GM18517 (cell line): ENCODE measurements around the gene OR2V2.
A peak's percentile ranks its signal among the peaks of the same experiment; 100 is the strongest.

Experiments used
- ATAC-seq: cut with Tn5 transposase; IDR thresholded peaks from one replicate; pipeline ENCODE4 v1.9.1; 2021; ENCODE audit warnings: mild to moderate bottlenecking, moderate library complexity; ENCODE audit not compliant: unreplicated experiment

The OR2V2 gene

DNA sequence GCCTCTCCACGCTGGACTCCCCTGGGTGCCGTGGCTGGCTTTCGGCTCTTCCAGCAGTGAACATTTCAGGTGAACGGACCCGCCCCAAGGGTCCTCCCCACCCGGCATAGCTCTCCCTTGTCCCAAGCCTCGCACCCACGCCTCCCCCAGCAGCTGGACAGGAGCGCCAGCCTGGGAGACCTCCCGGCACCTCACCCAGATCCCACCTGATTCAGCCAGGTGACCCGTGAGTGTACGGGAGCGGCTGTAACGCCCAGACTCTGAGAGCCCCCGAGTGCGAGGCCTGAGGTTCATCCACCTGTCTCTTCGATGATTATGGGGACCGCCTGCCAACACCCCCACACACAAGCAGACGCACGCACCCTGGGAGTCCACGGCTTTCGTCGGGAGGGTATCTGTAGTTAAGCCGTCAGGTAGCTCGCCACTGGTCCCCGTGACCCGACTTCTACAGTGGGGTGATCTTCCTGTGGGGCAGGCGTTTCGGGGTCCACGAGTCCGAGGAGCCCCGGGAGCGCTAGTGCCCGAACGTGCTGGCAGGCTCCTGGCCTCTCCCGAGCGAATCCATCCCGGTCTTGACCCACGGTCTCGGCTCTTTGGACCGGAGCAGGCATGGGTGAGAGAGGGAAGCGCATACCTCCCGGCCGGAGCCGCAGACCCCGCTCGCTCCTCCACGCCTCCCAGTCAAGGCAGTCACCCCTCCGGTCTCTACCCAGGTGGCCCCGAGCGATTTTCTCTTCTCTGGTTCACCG is 42.8 kb downstream of the OR2V2 start:
- no peak for ATAC-seq

DNA sequence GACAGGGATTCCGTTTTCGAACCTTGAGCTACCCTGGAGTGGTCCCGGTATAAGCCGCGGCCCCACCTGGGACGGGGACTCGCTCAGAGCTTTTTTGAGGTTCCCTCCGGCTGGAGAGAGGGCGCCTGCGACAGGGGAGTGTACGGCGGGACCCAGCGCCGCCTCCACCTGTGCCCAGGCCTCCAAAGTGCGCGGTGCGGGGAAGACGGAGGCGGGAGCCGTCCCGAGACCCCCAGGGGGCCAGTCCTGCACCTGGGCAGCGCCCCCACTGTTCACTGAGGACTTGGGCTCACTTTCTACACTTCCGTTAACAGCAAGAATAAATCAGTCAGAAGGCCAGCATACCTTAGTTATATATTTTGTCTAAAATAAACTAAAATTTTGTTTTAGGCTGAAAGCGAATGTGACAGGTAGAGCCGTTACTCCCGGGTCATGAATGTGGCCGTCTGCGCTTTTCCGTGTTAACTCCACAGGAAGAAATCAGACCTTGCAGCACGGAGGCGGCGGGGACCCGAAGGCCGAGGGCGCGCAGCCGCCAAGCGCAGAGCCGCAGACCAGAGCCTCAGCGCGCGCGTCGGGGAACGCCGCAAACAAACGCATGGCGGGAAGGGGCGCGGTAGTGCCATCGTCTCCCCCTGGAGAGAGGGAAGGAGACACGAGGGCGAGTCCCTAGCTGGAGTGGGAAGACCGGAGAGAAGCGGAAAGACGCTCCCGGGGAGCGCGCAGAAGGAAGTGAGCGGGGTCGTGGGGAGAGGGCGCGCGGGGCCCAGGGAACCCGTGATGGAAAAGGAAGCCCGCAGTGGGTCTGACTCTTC is 43.5 kb downstream of the OR2V2 start:
- ATAC-seq = no peak

DNA sequence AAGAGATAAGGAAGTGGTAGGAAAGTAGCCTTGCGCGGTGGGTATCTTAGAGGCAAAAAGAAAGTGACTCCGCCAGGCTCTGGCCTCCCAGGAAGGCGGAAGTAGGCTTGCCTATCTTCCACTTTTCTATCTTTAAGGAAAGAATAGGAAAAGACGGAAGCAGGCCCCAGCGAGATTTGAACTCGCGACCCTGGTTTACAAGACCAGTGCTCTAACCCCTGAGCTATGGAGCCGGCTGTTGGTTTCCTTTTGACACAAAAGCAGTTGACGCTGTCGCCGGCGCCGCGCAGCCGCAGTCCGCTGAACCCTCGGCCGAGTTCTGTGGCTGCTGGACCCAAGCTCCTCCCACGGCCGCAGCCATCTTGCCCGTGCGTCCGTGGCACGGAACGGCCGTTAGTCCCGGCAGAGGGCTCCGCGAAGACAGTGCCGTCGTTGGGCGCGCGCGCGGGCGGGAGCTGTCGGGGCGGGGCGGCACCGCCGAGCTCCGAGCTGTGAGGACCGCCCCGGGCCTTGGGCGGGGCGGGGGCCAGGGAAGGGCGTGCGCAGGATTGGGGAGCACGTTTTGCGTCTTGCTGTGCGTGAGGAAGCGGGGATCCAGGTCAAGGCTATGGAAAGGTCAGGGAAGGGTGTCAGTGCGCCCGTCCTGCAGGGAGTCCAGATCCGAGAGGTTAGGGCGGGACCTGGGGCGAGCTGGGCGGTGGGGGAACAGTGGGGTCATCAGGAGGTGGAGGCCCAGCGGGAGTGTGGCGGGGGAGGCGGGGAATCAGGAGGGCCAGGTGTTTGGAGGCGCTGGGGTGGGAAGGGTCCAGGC is 44.3 kb downstream of the OR2V2 start:
- ATAC-seq = peak; percentile 44

DNA sequence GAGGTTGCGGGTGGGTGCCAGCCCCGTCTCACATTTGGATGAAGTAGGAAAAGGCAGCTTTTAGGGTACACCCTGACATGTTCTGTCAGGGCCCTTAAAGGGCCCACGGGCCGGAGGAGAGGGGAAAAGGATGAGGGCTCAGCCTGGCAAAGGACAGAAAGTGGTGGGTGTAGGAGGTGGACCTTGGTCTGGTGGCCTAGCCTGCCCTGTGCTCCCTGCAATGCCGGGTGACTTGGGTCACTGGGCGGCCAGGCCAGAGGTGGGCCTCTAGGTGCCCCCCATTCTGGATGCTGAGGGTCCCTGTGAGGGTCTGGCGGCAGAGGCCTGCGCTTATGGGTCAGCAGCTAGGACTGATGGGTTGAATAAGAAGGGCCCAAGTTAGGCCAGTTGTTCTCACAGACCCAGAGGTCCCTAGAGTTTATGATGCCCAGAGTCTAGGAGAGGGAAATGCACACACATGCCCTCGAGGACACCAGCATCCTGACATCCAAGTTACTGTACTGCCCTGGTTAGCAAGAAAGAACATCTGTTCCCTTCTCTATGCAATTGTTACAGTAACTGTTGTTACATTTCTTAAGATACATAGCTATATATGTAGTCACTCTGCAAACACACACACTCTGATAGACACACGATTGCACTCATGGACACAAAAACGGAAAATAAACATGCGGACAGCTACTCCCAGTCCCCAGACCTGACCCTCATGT is 45.1 kb downstream of the OR2V2 start:
- no peak for ATAC-seq

DNA sequence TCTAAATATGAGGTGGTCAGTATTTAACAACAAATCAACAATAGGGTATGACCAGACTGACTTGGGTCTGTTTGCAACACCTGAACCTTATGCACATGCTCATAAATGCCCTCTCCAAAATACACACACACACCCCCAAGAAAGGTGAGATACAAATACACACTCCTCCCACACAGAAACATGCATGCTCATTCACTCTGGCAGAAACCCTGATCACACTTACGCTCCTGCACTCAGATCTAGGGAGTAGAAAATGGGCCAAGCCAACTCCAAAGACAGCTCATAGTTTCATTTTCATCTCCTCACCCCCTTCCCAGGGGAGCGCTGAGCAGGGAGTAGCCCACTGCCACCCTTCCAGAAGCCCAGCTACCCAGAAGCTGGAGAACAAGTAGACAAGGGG is 46.3 kb downstream of the OR2V2 start:
- ATAC-seq = no peak

DNA sequence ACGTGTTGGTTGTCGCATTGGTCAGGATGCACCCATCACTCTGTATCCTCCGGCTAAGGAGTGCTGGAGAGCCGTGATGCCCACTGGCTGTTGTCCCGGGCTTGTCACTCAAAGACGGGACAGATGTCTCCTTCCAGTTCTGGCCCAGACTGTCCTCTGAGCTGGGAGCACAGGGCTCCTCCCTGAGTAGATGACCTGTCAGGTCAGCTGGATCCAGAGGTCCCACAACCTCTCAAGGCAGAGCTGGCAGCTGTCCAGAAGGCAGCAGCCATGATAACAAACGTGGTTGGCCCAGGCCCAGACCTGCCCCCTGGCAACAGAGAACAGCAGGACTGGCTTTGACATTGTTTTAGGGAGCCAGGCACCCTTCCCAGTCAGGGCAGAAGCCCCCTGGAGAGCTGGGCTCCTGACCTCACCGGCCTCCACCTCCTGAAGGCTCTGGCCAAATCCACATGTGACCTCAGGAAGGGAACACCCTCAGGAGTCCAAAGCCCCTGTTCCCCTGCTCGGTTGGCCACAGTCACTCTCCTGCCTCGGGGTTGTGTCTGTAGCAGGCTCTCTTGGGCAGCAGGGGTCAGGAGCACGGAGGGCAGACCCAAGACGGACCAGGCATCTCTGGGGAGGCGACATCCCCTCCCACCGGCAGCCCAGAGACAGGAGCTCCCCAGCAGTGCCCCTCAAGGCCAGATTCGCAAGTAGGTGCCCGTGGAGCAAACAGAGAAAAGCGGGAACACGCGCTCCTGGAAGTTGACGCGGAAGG is 47.3 kb downstream of the OR2V2 start:
- ATAC-seq = no peak

DNA sequence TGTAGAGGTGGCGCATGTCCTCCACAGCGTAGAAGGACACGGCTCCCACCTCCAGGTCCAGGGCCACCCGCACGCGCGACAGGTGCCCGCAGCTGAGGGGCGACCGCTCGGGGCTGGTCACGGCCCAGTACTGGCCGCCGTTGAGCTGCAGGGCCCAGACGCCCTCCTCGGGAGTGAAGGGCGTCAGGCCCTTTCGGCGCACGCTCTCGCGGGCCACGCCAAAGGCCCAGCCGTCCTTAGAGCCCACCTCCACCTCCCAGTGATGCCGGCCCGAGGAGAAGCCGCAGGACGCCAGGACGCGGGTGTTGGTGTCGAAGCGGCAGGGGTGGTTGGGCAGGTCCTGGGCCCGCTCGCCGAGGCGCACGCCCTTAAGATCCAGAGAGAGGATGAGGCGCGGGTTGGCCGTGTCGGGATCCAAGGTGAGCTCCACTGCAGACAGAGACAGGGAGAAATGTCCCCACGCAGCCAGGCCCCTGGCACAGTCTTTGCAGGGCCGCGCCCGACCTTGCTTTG is 47.9 kb downstream of the OR2V2 start:
- no peak for ATAC-seq

DNA sequence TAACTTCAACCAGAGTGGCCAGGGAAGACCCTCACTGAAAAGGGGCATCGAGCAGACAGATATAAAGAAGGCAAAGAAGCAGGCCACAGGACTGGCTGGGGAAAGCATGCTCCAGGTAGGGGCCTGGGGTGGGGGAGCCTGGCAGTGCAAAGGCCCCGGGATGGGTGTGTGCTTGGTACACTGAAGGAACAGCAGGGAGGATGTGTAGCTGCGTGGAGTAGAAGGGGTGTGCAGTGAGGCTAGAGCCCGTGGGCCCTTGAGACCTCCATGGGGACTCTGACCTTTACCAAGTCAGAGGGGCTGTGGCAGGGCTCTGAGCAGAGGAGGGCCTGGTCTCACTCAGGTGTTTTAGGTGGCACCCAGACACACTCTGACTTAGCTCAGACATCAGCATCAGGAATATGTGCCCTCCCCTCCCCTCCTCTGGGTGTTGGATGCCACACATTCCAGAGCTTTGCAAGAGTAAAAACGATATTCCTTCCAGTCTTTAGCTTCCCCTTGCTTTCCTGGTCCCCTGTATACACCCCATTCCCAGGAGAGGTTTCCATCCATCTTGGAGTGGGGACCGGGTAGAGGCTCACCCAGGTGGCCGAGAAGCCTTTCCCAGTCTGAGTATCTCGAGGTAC is 50.1 kb downstream of the OR2V2 start:
- no peak for ATAC-seq

DNA sequence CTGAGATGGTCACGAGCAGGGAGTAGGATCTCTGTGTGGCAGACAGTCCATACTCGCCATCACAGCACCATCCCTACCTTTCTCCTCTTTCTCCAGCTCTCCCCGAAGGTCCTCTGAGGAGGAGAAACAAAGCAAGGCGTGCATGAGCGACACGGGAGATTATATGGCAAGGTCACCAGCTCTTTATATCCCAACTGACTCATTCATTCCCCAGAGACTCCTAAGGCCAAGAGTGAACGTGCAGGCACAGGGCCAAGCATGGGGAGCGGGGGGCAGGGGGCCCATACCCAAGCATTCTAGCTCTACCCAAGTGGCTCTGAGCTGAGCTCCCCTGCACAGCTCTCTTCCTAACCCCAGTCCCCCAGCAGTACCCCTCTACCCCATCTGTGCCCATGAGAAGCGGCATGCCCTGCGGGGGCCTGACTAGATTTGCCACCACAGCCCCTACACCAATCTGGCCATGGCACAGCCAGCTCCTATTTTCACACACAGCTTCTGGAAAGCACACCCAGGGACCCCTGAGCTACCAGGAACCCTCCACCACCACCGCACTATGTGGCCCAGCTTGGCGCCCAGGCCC is 50.8 kb downstream of the OR2V2 start:
- ATAC-seq = no peak

DNA sequence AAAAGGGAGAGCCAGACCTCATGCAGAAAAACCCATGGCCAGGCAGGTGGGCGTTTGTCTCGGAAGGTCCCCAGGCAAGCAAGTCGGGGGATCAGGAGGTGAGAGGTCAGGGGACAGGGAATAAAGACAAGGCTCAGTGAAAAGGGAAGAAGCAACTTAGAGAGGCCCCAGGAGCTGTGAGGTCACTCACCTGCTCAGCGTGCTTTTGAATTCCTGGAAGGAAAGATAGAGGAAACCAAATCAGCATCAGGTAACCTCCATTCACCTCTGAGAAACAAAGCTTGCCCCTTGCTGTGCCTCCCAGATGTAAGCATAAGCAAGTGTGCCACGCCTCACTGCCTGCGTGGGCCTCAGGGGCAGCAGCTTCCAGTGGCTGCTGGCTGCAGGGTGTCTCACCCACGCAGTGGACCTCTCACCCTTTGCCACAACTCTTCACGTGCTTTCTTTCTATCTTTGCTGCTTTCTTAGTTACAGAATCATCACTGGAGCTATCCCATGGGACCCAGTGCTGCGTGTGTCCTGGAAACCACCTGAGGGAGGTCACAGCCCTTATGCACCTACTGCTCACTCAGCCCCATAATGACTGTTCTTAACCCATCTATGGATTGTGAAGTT is 51.6 kb downstream of the OR2V2 start:
- peak; percentile 89 for ATAC-seq

DNA sequence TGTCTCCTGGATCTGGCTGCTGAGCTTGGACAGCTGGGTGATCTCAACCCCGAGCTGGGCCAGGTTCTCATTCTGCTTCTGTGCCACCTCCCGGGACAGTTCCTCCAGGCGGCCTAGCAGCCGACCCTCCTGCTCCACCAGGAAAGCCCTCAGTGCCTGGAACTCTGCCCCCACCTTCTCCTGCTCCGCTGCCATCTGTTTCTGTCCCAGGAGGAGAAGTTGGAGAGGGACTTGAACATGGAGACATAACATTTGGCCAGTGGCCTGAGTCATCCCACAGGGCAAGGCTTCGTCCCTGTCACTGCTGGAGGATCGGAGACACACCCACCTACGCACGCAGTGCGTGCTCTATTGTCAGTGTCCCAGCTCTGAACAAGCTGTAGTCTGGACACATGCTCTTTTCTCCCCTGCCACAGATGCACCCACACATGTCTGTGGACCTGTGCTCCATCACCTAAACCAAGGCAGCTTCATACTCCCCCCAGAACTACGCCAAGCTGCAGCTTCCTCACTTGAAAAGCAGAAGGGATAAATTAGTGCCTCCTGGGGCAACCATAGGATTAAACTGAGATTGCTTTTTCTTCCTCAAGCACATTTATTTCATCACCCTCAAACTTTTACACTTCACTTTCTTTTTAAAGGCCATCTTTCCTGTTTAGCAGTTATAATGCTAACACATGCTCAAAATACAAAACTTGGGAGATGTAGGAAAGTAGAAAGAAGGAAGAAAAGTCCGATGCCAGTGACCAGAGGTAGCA is 52.7 kb downstream of the OR2V2 start:
- no peak for ATAC-seq

DNA sequence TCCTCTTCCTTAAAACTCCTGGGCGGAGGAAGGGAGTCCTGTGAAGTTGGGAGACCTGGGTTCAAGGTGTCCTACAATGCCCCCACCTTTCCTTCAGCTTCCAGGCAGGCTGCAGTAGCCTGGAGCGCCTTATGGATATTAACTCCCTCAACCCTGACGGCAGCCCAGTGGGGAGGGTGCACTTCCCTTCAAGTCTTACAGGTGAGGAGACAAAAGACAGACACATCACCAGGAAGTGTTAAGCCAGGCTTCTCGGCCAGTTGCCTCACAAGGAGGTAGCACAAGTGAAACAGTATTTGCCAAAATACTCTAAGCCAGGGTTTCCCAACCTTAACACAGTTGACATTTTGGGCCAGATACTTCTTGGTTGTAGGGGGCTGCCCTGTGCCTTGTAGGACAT is 53.4 kb downstream of the OR2V2 start:
- no peak for ATAC-seq

DNA sequence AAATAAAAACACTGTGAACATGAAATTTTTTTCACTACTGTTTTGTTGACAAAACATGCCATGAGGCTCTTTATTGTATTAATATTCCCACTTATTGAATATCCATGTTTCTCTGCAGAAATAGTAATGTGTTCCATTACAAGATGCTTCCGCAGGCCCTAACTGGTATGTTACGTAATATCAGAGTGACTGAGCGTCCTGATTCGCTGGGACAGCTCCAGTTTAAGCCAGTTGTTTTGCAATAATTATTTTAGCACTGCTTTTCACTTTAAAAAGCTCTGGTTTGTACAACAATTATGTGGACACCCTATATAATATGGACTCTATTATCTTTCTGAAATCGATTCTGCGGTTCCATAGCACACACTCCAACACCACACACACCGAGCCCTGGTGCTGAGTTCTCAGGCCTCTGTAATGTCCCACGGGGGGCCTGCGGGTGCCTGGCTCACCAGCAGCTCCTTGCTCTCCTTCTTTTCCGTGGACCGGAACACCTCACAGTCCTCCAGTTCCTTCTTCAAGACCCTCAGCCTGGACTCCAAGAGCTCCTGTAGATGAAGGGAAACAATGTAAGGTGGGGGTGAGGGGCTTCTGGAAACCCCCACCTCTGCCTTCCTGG is 55.8 kb downstream of the OR2V2 start:
- no peak for ATAC-seq

DNA sequence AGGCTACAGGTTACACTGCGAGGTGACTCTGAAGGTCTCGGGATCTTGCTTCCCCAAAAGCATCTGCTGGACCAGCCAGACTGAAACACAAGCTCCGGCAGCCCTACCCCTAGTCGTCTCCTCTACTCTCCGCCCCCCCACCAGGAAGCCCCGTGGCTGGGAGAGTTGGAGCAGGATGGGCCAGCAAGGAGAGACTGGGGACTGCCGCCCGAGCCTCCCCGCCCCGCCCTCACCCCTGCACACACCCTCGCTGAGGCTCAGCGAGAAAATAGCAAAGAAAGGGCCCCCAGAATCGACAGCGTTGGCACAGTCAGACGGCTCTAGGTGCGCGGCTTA is 56.4 kb downstream of the OR2V2 start:
- ATAC-seq = no peak

DNA sequence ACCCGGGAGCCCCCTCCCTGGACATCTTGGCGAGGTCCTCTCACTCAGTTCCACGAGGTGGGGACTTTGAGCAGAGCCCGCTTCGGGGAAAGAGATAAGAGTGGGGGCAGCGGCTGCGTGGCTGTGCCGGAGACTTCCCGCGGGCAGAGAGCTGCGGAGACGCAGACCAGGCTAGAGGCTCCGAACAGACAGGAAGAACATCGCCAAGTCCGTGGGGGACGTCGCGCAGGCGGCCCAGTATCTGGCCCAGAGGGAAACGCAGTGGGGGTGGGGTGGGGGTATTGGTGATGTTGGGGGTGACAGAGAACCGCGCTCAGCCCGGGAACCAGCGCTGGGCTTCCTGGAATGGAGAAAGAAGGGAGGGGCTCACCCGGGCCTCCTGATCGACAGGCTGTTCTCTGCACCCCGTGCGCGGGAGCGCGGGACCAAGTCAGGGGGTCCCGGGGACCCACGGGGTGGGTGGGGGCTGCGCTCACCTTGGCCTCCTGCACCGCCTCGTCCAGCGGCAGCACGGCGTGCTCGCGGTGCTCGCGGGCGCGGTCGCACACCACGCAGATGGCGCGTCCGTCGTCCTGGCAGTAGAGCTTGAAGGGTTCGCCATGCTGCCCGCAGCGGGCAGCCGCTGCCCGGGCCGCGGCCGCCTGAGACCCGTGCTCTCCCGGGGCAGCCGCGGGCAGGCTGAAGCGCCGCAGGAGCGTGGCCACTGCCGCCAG is 56.9 kb downstream of the OR2V2 start:
- no peak for ATAC-seq

DNA sequence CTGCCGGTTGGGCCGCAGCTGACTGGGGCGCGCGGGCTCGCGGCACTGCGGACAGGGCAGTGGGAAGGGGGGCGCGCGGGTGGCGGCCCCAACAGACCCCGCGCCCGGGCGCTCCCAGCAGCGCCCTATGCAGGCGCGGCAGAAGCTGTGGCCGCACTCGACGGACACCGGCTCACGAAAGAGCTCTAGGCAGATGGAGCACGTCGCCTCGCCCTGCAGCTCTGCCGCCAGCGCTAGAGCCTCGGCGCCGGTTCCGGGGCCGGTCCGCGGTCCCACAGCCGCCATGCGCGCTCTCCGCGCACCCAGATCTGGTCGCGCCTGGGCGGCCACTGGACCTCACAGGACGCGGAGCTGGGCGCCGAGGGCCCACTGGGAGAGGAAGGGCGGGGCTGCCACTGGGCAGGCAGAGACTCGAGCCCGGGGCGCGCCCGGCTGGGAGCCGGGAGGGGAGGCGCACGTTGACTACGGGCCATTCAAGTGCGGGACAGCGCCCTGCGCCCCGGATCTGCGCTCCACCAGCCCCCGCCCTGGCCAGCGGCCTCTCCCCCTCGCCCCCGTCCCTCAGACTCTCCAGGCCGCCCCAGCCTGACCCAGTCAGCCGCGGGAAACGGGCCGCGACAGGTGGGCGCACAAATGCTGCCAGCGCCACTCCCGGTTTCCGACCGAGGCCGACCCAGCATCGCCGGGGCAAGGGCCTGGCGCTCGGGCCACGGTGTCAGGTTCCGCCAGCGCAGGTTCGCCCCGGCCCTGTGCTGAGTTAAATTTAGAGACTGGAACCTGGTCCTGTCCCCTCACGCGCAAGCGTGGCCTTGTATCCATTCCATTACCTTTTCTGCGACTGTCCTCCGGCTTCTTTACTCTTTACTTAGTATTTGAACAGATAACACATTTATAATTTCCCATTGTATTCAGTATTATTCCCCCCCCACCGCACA is 57.7 kb downstream of the OR2V2 start, which contains the start of gene TRIM7:
Gene TRIM7, minus strand, starts transcription at position 371 of the 935 bp plus-strand sequence. Its CDS starts 86 bp downstream, at position 285.
- ATAC-seq = no peak
